SK-N-SH (cell line): ENCODE results near the gene ATE1. TPM values are rescaled to one million over a fixed set of nuclear protein-coding genes. Genes with fewer than 3 reads are reported as not detected.
"Not testable (repeated sequence)": the region's sequence is repeated elsewhere in the genome, so short reads cannot be mapped to it uniquely, and the experiment has no call there.

ENCODE experiments used
- CTCF ChIA-PET: fragments of 300-600, 350-600 bp; formaldehyde crosslinking; extraction: SDS; loops from one replicate; lab custom pipeline; 2021; lab: Yijun Ruan, JAX
- POLR2A ChIA-PET: fragments of 350-600 bp; sonication (Branson Sonifier 250); formaldehyde crosslinking; extraction: SDS; loops from one replicate; lab custom pipeline; 2020; ENCODE audit warnings: antibody characterized with exemption, inconsistent platforms; lab: Yijun Ruan, JAX
- DNase-seq: peaks from one replicate; pipeline ENCODE4 v3.0.0; 2012
- H2AFZ ChIP-seq: fragments of 200-600 bp; sonication (generic); 2 replicates; pipeline ENCODE4 v1.8.1; 2016; ENCODE audit warnings: antibody characterized with exemption, mild to moderate bottlenecking, low read depth
- H3F3A ChIP-seq: fragments of 200-600 bp; sonication (generic); replicated peaks from 2 replicates; pipeline ENCODE3; 2016; ENCODE audit warnings: antibody characterized with exemption, mild to moderate bottlenecking; ENCODE audit not compliant: insufficient read depth
- H3K27ac ChIP-seq, 2 experiments: fragments of 200-500 bp in 1 of 2; fragments of 200-600 bp in 1 of 2; sonication (Bioruptor generic) in 1 of 2; sonication (generic), shearing (Covaris generic) in 1 of 2; 2 replicates each; pipeline versions ENCODE4 v1.5.1 to v1.6.1; 2014 to 2016; ENCODE audit warnings: low read depth in 2 of 2, inconsistent platforms in 1 of 2, low read length in 1 of 2, mild to moderate bottlenecking in 1 of 2, mixed read lengths in 1 of 2
- H3K27me3 ChIP-seq: fragments of 200-600 bp; sonication (generic), shearing (Covaris generic); 2 replicates; pipeline ENCODE4 v1.6.1; 2016; ENCODE audit warnings: mixed run types; ENCODE audit not compliant: insufficient read depth
- H3K36me3 ChIP-seq, 2 experiments: fragments of 200-500 bp in 1 of 2; fragments of 200-600 bp in 1 of 2; sonication (Bioruptor generic) in 1 of 2; sonication (generic) in 1 of 2; replicated peaks in 1 of 2; 2 replicates each; pipeline versions ENCODE3 to v1.5.1; 2014 to 2016; ENCODE audit warnings: low read length in 1 of 2, mild to moderate bottlenecking in 1 of 2; ENCODE audit not compliant: insufficient read depth in 2 of 2, control insufficient read depth in 1 of 2
- H3K4me1 ChIP-seq, 2 experiments: fragments of 200-500 bp in 1 of 2; fragments of 200-600 bp in 1 of 2; sonication (Bioruptor generic) in 1 of 2; sonication (generic), shearing (Covaris generic) in 1 of 2; 2 replicates each; pipeline versions ENCODE4 v1.5.1 to v1.6.1; 2014 to 2016; ENCODE audit warnings: low read depth in 1 of 2, low read length in 1 of 2, mixed run types in 1 of 2; ENCODE audit not compliant: insufficient read depth in 2 of 2, control insufficient read depth in 1 of 2
- H3K4me2 ChIP-seq: fragments of 200-600 bp; sonication (generic), shearing (Covaris generic); 2 replicates; pipeline ENCODE4 v1.6.1; 2017; ENCODE audit warnings: mixed run types
- H3K4me3 ChIP-seq, 2 experiments: fragments of 200-500 bp in 1 of 2; fragments of 200-600 bp in 1 of 2; sonication (Bioruptor generic) in 1 of 2; sonication (generic), shearing (Covaris generic) in 1 of 2; 2 replicates each; pipeline versions ENCODE4 v1.5.1 to v1.8.1; 2014 to 2016; ENCODE audit warnings: low read depth in 2 of 2, inconsistent platforms in 1 of 2, low read length in 1 of 2, mild to moderate bottlenecking in 1 of 2, mixed read lengths in 1 of 2, moderate library complexity in 1 of 2
- H3K79me2 ChIP-seq: fragments of 200-600 bp; sonication (generic); 2 replicates; pipeline ENCODE4 v1.8.1; 2017; ENCODE audit warnings: mild to moderate bottlenecking; ENCODE audit not compliant: insufficient read depth
- H3K9ac ChIP-seq: fragments of 200-600 bp; sonication (generic); 2 replicates; pipeline ENCODE4 v1.6.1; 2017; ENCODE audit warnings: mixed run types
- H3K9me2 ChIP-seq: fragments of 200-600 bp; sonication (generic); 2 replicates; pipeline ENCODE4 v1.6.1; 2017; ENCODE audit warnings: mixed run types
- H3K9me3 ChIP-seq: fragments of 200-600 bp; sonication (generic); 2 replicates; pipeline ENCODE4 v1.6.1; 2017; ENCODE audit warnings: mixed run types, mild to moderate bottlenecking, moderate library complexity
- H4K20me1 ChIP-seq: fragments of 200-600 bp; sonication (generic); 2 replicates; pipeline ENCODE4 v1.6.1; 2017; ENCODE audit warnings: mild to moderate bottlenecking, mixed run types; ENCODE audit not compliant: insufficient read depth
- CHD2 ChIP-seq: fragments of 150-350 bp; IDR thresholded peaks from 2 replicates; pipeline ENCODE4 v1.6.1; 2018; ENCODE audit warnings: low read length; ENCODE audit not compliant: partially characterized antibody
- EP300 ChIP-seq, 2 experiments: IDR thresholded peaks; 2 replicates each; pipeline versions ENCODE4 v1.4.0 to v1.6.1; 2012; ENCODE audit warnings: borderline replicate concordance in 1 of 2, low read depth in 1 of 2, low read length in 1 of 2
- FOSL2 ChIP-seq: IDR thresholded peaks from 2 replicates; pipeline ENCODE4 v1.4.0; 2012; ENCODE audit warnings: low read depth, mild to moderate bottlenecking, moderate library complexity, borderline replicate concordance
- FOXJ3 ChIP-seq: sonication (generic); formaldehyde crosslinking; IDR thresholded peaks from 2 replicates; pipeline ENCODE4 v1.5.1; 2020; ENCODE audit warnings: mild to moderate bottlenecking, missing genetic modification reagents
- FOXM1 ChIP-seq: IDR thresholded peaks from 2 replicates; pipeline ENCODE4 v1.4.0; 2012; ENCODE audit warnings: low read depth, mild to moderate bottlenecking
- GATA2 ChIP-seq: sonication (generic); formaldehyde crosslinking; IDR thresholded peaks from 2 replicates; pipeline ENCODE4 v1.5.0; 2020; ENCODE audit warnings: mild to moderate bottlenecking, missing genetic modification reagents
- JUND ChIP-seq: IDR thresholded peaks from 2 replicates; pipeline ENCODE4 v1.4.0; 2012
- MXI1 ChIP-seq: IDR thresholded peaks from 2 replicates; pipeline ENCODE4 v1.6.1; 2012; ENCODE audit warnings: mild to moderate bottlenecking, low read depth, low read length, improper control_type of control experiment
- NRF1 ChIP-seq: IDR thresholded peaks from 2 replicates; pipeline ENCODE4 v1.6.1; 2012; ENCODE audit warnings: low read depth, mild to moderate bottlenecking, low read length
- POLR2AphosphoS5 ChIP-seq: IDR thresholded peaks from 2 replicates; pipeline ENCODE4 v1.6.1; 2012; ENCODE audit warnings: low read depth, low read length
- RAD21 ChIP-seq: IDR thresholded peaks from 2 replicates; pipeline ENCODE4 v1.6.1; 2012; ENCODE audit warnings: mild to moderate bottlenecking, low read length
- RFX5 ChIP-seq: IDR thresholded peaks from 2 replicates; pipeline ENCODE4 v1.6.1; 2012; ENCODE audit warnings: mild to moderate bottlenecking, improper control_type of control experiment, low read length
- RXRA ChIP-seq: IDR thresholded peaks from 2 replicates; pipeline ENCODE4 v1.4.0; 2012; ENCODE audit warnings: low read depth, mild to moderate bottlenecking, borderline replicate concordance
- TCF12 ChIP-seq: IDR thresholded peaks from 2 replicates; pipeline ENCODE4 v1.4.0; 2012
- TEAD4 ChIP-seq: IDR thresholded peaks from 2 replicates; pipeline ENCODE4 v1.4.0; 2012; ENCODE audit warnings: mild to moderate bottlenecking, borderline replicate concordance; ENCODE audit not compliant: insufficient read depth
- WGBS: methylation state at CpG from one replicate; pipeline ENCODE4 v1.1.6; 2017; ENCODE audit warnings: low lambda C conversion rate; 5-methylcytosine and 5-hydroxymethylcytosine counted together
- polyA plus RNA-seq, 3 experiments: library from polyadenylated mRNA; depleted of rRNA; stranded (reverse); fragments of >200 nt; gene quantifications; 2 replicates each; pipeline ENCODE4 v1.2.3, GENCODE V29; 2012
- TF ChIP-seq, protein P1 (sequence below): IDR thresholded peaks from 2 replicates; pipeline ENCODE4 v1.4.0; 2012; ENCODE audit warnings: low read depth, borderline replicate concordance
- TF ChIP-seq, protein P2 (sequence below): fragments of 150-350 bp; IDR thresholded peaks from 2 replicates; pipeline ENCODE4 v1.6.1; 2016; ENCODE audit warnings: mild to moderate bottlenecking, low read depth, low read length
- TF ChIP-seq, protein P3 (sequence below): fragments of 150-350 bp; IDR thresholded peaks from 2 replicates; pipeline ENCODE4 v1.6.1; 2017; ENCODE audit warnings: antibody characterized with exemption, low read length, low read depth, borderline replicate concordance
- TF ChIP-seq, protein P4 (sequence below): IDR thresholded peaks from 2 replicates; pipeline ENCODE4 v1.4.0; 2012; ENCODE audit warnings: low read depth

The ATE1 gene
- polyA plus RNA-seq, 1 of the 3 experiments (the other 2 are of a cell fraction) = 6.3 TPM

DNA sequence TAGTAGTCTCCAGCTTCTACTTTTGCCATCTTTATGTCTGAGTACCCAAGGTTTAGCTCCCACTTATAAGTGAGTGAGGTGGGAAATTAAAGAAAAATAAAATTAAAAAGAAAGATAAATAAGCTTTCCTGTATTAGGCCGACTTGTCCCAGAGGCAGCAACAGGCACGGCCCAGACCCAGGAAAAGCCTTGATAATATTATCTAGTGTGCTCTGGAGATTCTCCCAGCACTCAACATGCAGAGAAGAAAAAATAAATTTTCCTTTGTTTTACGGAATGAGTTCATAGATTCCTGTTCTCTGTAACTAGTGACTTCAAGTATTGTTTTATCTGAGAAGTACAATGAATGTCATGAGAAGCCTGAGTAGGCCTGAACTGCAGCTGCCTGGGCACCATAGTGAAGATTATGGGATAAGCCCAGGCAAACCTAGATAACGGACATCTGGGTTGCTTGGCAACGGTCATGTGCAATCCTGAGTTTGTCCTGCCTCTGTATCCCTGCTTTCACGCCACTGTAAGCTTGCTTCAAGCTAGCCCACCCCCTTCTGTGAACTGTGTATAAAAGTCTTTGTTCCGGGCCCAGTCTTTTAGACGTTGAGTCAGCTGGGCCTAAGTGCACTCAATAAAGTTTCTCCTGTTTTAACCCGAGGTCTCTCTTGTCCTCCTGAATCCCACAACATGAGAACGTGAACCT, 6.4 kb downstream of the ATE1 start:
- Histone ChIP-seq H3K79me2 (peaks cover 49% of the 10 kb centered on the region), H3F3A (peaks cover 4% of the 10 kb centered on the region), H3K9me2 (no peaks in the 10 kb centered on the region), H3K4me3 (no peak overlapping the region), H3K9ac (no peak overlapping the region), H3K36me3 (peaks cover 9 to 17% of the 10 kb centered on the region in 2 experiments)
- peak; percentile 60 for DNase-seq
- 56% methylated on average over 10 of the region's 10 CpGs for WGBS
- TF ChIP-seq TEAD4 (no peak), EP300 (IDR thresholded peaks at IDR 0.05; ENCODE audit: borderline replicate concordance in 1 of 2, low read depth in 1 of 2, low read length in 1 of 2) (peak in 1 of 2 experiments; percentile 49; a peak in 1 of 4 replicates), GATA2 (CRISPR knock-in tag) (peak; percentile 94), MXI1 (peak; percentile 43; the same call in 1 of the 2 replicates), NRF1 (no peak), RXRA (no peak), FOXJ3 (no peak), CHD2 (peak; percentile 13)
- TF ChIP-seq, protein P1, sequence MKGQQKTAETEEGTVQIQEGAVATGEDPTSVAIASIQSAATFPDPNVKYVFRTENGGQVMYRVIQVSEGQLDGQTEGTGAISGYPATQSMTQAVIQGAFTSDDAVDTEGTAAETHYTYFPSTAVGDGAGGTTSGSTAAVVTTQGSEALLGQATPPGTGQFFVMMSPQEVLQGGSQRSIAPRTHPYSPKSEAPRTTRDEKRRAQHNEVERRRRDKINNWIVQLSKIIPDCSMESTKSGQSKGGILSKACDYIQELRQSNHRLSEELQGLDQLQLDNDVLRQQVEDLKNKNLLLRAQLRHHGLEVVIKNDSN = no peak
- TF ChIP-seq, all 33 proteins: peak for 4
- Histone ChIP-seq H3K9me3 (no peaks in the 10 kb centered on the region), H2AFZ (no peak overlapping the region), H3K27me3 (no peaks in the 10 kb centered on the region), H3K4me2 (no peak overlapping the region), H3K27ac (peak overlapping the region; percentile 26 to 96), H3K4me1 (peaks cover 0 to 15% of the 10 kb centered on the region in 2 experiments; a peak in 2 of 4 replicates), H4K20me1 (no peaks in the 10 kb centered on the region)
- CTCF ChIA-PET = interaction anchor here (0.6 to 5.8 kb wide), 3 partner anchors 21 to 224 kb away, joined by 3 to 32 read pairs (median 3); no protein-coding TSS in a partner anchor
- POLR2A ChIA-PET = interaction anchor here (0.9 to 1.2 kb wide), 3 partner anchors 54 to 218 kb away, joined by 3 read pairs; partner anchors contain the start of gene NSMCE4A

DNA sequence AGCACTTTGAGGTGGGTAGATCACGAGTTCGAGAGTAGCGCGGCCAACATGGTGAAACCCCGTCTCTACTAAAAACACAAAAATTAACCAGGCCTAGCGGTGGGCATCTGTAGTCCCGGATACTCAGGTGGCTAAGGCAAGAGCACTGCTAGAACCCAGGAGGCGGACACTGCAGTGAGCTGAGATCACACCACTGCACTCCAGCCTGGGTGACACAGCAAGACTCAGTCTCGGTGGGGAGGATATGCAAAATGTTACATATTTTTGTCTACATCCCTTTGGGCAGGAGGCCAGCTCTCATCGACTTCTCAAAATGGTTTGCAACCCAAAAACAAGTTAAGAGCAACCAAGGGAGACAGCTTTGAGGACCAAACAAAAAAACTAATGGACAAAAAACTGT, 8.2 kb downstream of the ATE1 start:
- Histone ChIP-seq H3K27ac (no peak overlapping the region), H3K79me2 (peaks cover 32% of the 10 kb centered on the region), H3K9ac (no peak overlapping the region), H3K36me3 (peaks cover 9 to 17% of the 10 kb centered on the region in 2 experiments), H3K9me2 (0 out of 2 replicates have a peak, but pooled peaks cover 3% of the 10 kb centered on the region), H3K27me3 (no peaks in the 10 kb centered on the region), H4K20me1 (no peaks in the 10 kb centered on the region), H3F3A (no peaks in the 10 kb centered on the region), H3K4me2 (no peak overlapping the region), H2AFZ (no peak overlapping the region), H3K4me3 (no peak overlapping the region), H3K4me1 (peaks cover 0 to 12% of the 10 kb centered on the region in 2 experiments; a peak in 2 of 4 replicates), H3K9me3 (no peaks in the 10 kb centered on the region)
- POLR2A ChIA-PET = no interaction called here
- DNase-seq = no peak
- CTCF ChIA-PET = interaction anchor here (5.8 kb wide), 1 partner anchor 19 kb away, joined by 32 read pairs; no protein-coding TSS in a partner anchor
- WGBS = 87% methylated on average over 9 of the region's 10 CpGs
- TF ChIP-seq, protein P2, sequence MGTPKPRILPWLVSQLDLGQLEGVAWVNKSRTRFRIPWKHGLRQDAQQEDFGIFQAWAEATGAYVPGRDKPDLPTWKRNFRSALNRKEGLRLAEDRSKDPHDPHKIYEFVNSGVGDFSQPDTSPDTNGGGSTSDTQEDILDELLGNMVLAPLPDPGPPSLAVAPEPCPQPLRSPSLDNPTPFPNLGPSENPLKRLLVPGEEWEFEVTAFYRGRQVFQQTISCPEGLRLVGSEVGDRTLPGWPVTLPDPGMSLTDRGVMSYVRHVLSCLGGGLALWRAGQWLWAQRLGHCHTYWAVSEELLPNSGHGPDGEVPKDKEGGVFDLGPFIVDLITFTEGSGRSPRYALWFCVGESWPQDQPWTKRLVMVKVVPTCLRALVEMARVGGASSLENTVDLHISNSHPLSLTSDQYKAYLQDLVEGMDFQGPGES = no peak
- TF ChIP-seq TEAD4 (no peak), FOSL2 (no peak), TCF12 (no peak), GATA2 (CRISPR knock-in tag) (no peak), FOXM1 (no peak), RFX5 (no peak), NRF1 (no peak), CHD2 (no peak), JUND (no peak), RAD21 (no peak), FOXJ3 (no peak), POLR2AphosphoS5 (no peak)
- TF ChIP-seq, protein P3, sequence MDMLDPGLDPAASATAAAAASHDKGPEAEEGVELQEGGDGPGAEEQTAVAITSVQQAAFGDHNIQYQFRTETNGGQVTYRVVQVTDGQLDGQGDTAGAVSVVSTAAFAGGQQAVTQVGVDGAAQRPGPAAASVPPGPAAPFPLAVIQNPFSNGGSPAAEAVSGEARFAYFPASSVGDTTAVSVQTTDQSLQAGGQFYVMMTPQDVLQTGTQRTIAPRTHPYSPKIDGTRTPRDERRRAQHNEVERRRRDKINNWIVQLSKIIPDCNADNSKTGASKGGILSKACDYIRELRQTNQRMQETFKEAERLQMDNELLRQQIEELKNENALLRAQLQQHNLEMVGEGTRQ = no peak
- TF ChIP-seq, protein P4, sequence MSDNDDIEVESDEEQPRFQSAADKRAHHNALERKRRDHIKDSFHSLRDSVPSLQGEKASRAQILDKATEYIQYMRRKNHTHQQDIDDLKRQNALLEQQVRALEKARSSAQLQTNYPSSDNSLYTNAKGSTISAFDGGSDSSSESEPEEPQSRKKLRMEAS = no peak

DNA sequence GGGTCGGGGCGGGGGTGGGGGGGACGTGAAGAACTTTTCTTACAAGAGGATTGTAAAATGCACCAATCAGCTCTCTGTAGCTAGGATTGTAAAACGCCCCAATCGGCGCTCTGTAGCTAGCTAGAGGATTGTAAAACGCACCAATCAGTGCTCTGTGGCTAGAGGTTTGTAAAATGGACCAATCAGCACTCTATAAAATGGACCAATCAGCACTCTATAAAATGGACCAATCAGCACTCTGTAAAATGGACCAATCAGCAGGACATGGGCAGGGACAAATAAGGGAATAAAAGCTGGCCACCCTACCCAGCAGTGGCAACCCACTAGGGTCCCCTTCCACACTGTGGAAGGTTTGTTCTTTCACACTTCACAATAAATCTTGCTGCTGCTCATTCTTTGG, 9.0 kb downstream of the ATE1 start:
- H3K27ac ChIP-seq, H3K4me3 ChIP-seq, H3K27me3 ChIP-seq, H3K9me3 ChIP-seq, H4K20me1 ChIP-seq, H3K9ac ChIP-seq, H3K4me2 ChIP-seq, H3K9me2 ChIP-seq, DNase-seq, H3F3A ChIP-seq, POLR2A ChIA-PET, H2AFZ ChIP-seq: not testable (repeated sequence)
- Histone ChIP-seq H3K4me1 (peaks cover 0 to 12% of the 10 kb centered on the region in 2 experiments; a peak in 2 of 4 replicates), H3K79me2 (peaks cover 27% of the 10 kb centered on the region), H3K36me3 (peaks cover 7 to 17% of the 10 kb centered on the region in 2 experiments)
- WGBS = 97% methylated on average over 7 of the region's 7 CpGs
- CTCF ChIA-PET = interaction anchor here (1.7 to 5.8 kb wide), 2 partner anchors 18 to 32 kb away, joined by 3 to 32 read pairs; no protein-coding TSS in a partner anchor
